8988T (cell line): Measurements from ENCODE around the gene CDH2.
"Not testable (repeated sequence)": the region's sequence is repeated elsewhere in the genome, so short reads cannot be mapped to it uniquely, and the experiment has no call there.

Source experiments
- DNase-seq: peaks from one replicate; pipeline ENCODE4 v3.0.0; 2011

The CDH2 gene

GRCh38 chr18:27970321-27970720, 206.6 kb downstream of the CDH2 start:
- DNase-seq: no peak

- no peak for DNase-seq
These were observed 207.7 kb downstream of the CDH2 start for GRCh38 chr18:27969206-27969605.

DNA sequence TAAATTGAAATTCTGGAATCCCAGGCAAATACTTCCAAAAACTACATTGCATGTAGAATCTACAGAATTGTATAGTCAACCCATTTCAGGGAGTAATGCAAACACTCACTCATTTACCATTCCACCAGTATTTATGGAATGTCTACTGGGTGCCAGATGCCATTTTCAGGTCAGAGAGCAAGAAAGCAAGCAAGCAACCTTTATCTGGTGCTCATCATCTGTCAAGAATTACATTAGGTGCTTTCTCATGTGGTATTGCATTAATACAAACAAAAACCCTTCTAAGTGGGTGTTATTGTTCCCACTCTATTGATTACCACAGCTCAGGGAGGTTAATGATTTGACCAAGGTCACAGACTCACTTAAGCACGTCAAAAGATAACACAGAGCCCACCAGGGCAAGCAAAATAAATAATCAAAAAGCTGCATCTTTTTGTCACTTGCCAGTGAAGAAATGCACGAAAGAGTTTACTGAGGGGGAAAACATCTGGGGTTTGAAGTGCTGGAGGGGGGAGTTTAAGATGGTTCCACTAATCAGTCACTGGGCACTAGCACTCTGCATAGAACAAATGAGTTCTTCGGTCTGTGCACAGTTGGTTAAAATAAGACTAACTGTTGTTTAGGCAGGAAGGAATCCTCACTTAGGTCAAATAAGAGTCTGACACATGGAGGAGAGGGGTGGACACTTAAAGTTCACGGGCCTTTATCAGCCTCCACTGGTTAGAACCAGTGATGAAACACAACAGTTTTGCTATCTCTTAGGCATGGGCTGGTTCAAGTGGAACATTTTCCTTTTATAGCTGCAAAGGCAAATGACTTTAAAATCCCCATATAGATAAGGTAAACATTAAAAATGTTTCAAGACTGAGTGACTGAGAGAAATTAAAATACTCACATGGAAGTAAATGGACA, 208.8 kb downstream of the CDH2 start:
- no peak for DNase-seq

- DNase-seq: no peak
These were observed 210.0 kb downstream of the CDH2 start for GRCh38 chr18:27966881-27967280.

DNA sequence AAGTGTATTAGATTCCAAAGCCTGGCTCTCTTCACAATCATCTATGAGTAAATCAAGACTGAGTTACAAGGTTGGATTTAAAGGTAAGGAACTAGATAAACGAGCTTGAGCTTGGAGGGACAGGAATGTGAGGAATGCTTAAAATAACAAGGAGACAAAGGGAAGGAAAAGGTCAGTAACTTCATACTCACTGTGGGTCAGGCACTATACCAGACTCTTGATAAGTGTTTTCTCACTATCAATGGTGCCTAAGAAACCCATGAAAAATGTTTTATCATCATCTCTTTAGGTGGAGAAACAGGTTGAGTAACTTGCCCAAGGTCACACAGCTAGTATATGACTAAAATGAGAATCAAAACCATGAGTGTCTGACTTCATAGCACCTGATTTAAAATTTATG, 212.1 kb downstream of the CDH2 start:
- no peak for DNase-seq

DNA sequence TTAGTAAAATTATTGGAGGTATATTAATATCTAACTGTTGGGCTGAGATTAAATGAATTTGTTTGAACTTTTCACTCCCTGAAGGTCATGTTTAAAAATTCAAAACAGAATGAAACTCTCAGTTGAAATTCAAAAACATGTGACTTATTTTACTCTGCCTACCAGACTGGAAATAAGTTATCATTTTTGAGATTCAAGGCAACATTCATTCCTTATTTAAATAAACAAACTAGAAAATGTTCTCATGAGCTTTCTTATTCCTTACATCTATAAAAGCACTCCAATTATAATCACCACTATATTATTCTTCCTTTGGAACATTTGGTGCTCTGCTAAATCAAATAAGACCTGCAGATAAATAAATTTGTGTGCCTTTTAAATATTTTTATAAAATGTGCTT, 217.8 kb downstream of the CDH2 start:
- DNase-seq: no peak

- no peak for DNase-seq
These were observed 220.8 kb downstream of the CDH2 start for GRCh38 chr18:27956001-27956640.

- no peak for DNase-seq
These were observed 222.7 kb downstream of the CDH2 start for GRCh38 chr18:27954226-27954625.

- DNase-seq: no peak
These were observed 224.2 kb downstream of the CDH2 start for GRCh38 chr18:27952741-27953140.

- no peak for DNase-seq
These were observed 226.2 kb downstream of the CDH2 start for GRCh38 chr18:27950648-27951228.

- no peak for DNase-seq
These were observed 227.9 kb downstream of the CDH2 start for GRCh38 chr18:27948986-27949385.

DNA sequence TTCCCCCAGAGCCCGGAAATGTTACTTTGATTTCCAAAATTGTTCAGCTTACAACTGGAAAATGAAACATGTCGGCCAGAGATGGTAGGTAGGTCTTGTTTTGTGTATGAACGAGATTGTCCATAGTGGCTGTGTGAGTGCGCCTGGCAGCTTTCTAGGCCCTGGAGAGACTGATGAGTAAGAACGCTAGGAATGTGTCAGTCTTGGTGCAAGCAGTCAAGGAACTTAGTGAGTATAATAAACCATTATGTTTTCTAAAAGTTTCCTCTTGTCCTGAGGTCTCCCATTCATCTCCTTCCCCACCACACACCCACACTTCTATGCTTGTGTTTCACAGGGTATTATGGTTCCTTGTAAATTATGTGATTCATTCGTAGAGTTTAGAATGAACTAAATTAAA, 234.2 kb downstream of the CDH2 start:
- no peak for DNase-seq

DNA sequence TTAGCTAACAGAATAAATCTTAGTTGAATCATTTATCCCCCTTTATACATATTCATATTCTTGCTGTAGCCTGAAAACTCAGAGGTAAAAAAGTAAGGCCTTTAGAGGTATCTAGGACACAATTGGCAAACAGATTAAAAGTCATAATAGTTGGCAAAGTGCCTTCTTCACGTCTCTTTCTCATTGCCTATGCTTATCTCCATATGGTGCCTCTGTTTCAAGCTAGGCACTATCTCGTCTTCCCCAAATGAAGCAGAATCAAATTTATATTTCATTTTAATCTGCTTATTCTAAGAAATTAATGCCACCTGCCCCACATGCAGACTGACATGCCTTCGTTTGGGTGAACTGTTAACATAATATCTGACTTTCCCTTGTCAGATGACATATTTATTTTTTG, 245.4 kb downstream of the CDH2 start:
- no peak for DNase-seq

GRCh38 chr18:27922780-27923179, 254.2 kb downstream of the CDH2 start:
- DNase-seq: no peak

- DNase-seq: peak; percentile 5
These were observed 254.8 kb downstream of the CDH2 start for GRCh38 chr18:27921904-27922751.

GRCh38 chr18:27921392-27921791, 255.5 kb downstream of the CDH2 start:
- DNase-seq: no peak

GRCh38 chr18:27920836-27921235, 256.1 kb downstream of the CDH2 start:
- no peak for DNase-seq

DNA sequence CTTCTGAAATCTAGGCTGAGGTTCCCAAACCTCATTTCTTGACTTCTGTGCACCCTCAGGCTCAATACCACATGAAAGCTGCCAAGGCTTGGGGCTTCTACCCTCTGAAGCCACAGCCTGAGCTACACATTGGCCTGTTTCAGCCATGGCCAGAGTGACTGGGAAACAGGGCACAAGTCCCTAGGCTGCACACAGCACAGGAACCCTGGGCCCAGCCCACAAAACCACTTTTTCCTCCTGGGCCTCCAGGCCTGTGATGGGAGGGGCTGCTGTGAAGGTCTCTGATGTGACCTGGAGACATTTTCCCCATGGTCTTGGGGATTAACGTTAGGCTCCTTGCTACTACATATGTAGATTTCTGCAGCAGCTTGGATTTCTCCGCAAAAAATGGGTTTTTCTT, 270.7 kb downstream of the CDH2 start:
- not testable (repeated sequence) for DNase-seq

DNA sequence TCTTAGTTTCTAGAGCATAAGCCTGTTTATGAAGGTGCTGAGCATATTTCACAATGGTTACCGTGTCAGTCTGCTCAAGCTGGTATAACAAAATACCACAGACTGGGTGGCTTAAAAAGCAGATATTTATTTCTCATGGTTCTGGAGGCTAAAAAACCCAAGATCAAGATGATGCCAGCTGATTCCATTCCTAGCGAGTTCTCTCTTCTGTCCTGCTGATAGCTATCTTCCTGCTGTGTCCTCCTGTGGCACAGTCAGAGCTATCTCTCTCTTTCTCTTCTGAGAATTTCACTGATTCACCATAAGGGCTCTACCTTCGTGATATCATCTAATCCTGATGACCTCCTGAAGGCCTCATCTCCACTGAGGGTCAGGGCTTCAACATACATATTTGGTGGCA, 273.0 kb downstream of the CDH2 start:
- no peak for DNase-seq

GRCh38 chr18:27901424-27902226, 275.3 kb downstream of the CDH2 start:
- DNase-seq: no peak
